ENCODE measurements around the gene RAB3D.
"Not testable (repeated sequence)": the region's sequence is repeated elsewhere in the genome, so short reads cannot be mapped to it uniquely, and the experiment has no call there.

RAB3D gene

GRCh38 chr19:11365557-11366117, 26.2 kb upstream of the RAB3D start:
- DNase-seq: no peak

DNA sequence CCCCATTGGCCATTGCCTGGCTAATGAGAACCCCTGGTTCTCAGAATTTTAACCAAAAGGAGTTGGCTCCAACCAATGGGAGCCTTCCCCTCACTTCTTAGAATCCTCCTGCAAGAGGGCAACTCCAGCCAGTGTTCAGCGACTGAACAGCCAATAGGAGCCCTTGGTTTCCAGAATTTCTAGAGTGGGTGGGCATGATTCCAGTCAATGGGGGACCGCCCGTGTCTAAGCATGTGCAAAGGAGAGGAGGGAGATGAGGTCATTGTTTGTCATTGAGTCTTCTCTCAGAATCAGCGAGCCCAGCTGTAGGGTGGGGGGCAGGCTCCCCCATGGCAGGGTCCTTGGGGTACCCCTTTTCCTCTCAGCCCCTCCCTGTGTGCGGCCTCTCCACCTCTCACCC, 25.5 kb upstream of the RAB3D start:
- DNase-seq: no peak

DNA sequence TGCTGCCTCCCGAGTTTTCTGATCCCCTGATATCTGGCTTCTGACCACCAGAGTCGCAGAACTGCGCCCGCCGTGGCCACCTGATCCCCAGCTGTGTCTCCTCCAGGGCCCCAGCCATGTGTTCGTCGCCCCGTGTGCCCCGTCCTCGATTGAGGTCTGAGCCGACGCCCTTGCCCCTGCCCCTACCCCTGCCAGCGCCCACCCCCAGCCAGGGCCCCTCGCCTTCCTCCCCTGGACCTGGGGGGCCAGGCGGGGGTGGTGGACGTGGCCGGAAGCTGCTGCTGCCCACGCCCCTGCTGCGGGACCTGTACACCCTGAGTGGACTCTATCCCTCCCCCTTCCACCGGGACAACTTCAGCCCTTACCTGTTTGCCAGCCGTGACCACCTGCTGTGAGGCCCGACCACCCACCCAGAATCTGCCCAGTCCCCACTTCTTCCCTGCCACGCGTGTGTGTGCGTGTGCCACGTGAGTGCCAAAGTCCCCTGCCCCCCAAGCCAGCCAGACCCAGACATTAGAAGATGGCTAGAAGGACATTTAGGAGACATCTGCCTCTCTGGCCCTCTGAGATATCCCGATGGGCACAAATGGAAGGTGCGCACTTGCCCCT, 24.9 kb upstream of the RAB3D start:
- no peak for DNase-seq

- DNase-seq: no peak
Observed at GRCh38 chr19:11363881-11364280, 24.4 kb upstream of the RAB3D start.

GRCh38 chr19:11361771-11362731, 22.6 kb upstream of the RAB3D start:
- no peak for DNase-seq

- DNase-seq: no peak
Observed at GRCh38 chr19:11361037-11361770, 21.7 kb upstream of the RAB3D start.

DNA sequence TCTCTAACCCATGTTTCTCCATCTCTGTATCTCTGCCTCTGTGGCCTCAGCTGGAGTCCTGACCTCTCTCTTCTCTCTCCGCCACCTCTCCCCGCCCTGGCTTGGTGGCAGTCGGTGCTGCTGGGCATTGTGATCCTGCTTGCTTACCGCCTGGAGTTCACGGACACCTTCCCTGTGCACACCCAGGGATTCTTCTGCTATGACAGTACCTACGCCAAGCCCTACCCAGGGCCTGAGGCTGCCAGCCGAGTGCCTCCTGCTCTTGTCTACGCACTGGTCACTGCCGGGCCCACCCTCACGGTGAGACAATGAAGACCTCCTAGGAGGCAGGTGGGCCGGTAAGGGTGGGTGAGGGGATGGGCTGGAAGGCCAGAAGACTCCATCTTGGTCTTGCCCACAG, 20.0 kb upstream of the RAB3D start:
- no peak for DNase-seq

DNA sequence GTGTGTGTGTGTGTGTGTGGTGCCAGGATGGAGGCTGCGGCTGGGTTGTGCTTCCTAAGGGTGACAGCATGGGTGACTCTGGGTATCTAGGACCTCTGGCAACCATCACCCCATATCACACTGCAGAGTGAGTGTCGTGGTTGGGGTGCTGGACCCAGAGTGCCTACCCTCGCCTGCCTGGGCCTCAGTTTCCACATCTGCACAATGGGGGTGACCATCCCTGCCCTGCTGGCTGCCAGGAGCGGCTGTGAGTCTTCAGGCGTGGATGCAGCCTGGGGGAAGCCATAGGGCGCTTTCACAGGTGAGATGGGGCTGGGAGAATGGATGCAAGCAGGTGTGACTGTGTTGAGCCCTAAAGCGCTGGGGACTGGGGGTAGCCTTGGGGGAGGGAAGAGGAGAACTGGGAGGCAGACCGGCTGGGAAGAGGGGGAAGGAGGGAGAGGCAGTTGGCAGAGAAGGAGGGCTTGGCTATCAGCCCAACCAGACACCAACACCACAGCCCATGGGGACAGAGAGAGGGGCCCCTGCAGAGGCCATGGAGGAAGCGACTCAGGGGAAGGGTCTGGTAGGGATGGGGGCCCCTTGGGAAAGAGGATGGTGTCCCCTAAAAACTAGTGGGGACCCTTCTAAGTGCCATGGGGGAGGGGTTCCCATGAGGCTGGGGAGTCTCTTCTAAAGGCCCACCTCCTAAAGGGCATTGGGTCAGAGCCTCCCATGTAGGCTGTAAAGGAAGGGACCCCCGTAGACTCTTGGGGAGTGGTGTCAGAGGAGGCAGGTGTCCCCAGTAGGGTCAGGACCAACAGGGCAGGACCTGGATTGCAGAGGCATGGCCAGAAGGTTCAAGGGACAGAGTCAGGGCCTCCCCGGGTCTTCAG, 17.5 kb upstream of the RAB3D start:
- no peak for DNase-seq

DNA sequence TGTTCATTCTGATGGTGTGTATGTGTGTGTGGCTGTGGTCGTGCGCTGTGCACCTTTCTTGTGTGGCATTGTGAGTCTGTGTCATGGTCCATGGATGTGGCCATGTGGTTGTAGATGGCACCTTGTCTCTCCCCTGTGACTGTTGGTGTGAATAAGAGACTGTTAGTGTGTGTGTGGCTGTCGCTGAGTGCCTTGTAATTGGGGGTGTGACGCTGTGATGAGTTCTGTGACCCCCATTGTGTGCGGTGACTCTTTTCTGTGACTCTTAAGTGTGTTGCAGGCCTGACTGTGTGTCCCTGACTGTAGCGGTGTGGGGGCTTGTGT, 16.6 kb upstream of the RAB3D start:
- no peak for DNase-seq

DNA sequence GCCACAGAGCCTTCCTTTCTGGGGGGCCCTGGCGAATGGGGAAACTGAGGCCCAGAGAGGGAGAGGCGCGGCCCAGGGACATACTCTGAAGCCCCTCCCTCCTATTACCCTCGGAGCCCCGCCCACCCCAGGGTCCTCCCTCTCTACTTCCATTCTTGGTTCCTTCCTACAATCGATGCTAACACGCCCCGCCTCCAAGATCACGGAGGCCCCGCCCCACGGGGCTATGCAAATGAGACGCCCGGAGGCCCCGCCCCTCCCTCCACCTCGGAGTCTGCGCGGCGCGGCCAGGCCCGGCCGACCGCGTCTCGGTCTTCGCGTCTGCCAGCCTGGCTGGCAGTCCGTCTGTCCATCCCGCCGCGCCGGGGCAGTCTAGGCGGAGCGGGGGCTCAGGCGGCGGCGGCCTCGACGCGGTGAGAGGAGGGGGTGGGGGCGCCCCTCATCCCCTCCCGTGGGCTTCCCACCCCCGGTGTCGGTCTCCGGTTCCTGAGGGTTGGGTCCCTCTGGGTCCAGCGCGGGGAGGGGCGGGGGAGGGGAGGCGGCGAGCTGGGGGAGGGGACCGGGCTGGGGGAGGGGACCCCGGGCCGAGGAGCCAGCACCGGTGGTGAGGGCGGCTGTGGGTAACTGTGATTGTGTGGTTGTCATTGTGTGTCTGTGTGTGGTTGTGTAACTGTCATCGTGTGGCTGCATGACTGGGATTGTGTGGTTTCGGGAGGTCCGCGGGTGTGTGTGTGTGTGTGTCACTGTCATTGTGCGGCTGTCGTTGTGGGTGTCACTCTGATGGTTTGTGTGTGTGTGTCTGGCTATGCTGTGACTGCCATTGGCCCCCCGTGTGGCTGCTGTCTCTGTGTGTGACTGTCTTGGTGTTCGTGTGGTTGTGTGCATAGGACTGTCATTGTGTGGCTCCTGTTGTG, 16.0 kb upstream of the RAB3D start, which contains the start of gene PLPPR2:
TSS of gene PLPPR2 (plus strand) at position 273 of the 914 bp plus-strand sequence. CDS start 2,242 bp downstream, outside the sequence.
- DNase-seq: peak; percentile 39 to 69

- not testable (repeated sequence) for DNase-seq
Observed at GRCh38 chr19:11354102-11354501, 14.6 kb upstream of the RAB3D start.

- DNase-seq: no peak
Observed at GRCh38 chr19:11349171-11349570, 9.7 kb upstream of the RAB3D start.

GRCh38 chr19:11347546-11348039, 8.1 kb upstream of the RAB3D start:
- DNase-seq: no peak

- peak; percentile 92 to 96 for DNase-seq
Observed at GRCh38 chr19:11346104-11346940, 6.9 kb upstream of the RAB3D start, which contains the start of the genes CCDC159 and TMEM205. Gene CCDC159, plus strand, starts transcription at chr19:11346519. Its CDS starts 88 bp downstream, at chr19:11346607. Gene TMEM205, minus strand, starts transcription at chr19:11346268. Its CDS starts 649 bp downstream, at chr19:11345619.

DNA sequence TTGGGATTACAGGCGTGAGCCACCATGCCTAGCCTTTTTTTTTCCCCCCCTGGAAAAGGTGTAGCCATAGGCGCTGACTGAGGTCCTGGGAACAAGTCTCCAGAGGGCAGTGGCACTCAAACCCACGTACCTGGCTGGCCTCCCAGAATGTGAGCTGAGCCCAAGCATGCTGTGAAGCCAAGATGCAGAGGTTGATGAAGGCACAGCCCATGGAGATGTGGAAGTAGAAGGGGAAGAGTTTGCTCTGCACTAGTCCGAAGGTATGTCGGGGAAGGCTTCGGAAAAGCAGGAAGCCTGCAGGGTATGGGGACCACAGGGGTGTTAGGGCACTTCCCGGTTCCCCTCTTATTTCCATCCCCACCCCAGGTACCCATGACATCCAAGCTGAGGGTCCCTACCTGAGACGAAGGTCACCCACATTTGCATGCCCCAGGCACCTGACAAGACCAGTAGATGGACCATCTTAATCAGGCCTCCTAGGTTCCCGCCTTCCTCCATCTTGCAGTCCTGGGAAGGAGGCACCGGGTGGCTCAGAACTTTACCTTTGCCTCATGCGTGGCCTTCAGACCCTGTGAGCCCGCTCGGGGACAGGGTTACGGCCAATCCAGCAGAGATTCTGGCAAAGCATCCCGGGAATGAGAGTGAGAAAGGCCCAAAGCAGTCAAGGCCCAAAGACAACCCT, 5.8 kb upstream of the RAB3D start:
- DNase-seq: no peak

- DNase-seq: no peak
Observed at GRCh38 chr19:11342429-11342828, 3.0 kb upstream of the RAB3D start.

GRCh38 chr19:11340099-11340467, 626 bp upstream of the RAB3D start:
- DNase-seq: not testable (repeated sequence)

GRCh38 chr19:11338569-11339253, 746 bp downstream of the RAB3D start:
- DNase-seq: no peak
